Ovary (tissue), 3 donors: ENCODE data around the gene PTPRN2.

ENCODE experiments used
- EP300 ChIP-seq: sonication (generic); formaldehyde crosslinking; IDR thresholded peaks from one replicate; pipeline ENCODE4 v1.6.1; 2017; ENCODE audit warnings: antibody characterized with exemption
- TF ChIP-seq, protein P1 (sequence below), 3 donors: fragments of 450-650 bp in 2 of 3; fragments of 200-600 bp in 1 of 3; IDR thresholded peaks; one replicate each; pipeline versions ENCODE4 v1.5.1 to v1.8.0; 2016 to 2022; ENCODE audit warnings: antibody characterized with exemption in 3 of 3, mild to moderate bottlenecking in 1 of 3
- donor health status: DM: no; HTN: no; CAD: no.

DNA sequence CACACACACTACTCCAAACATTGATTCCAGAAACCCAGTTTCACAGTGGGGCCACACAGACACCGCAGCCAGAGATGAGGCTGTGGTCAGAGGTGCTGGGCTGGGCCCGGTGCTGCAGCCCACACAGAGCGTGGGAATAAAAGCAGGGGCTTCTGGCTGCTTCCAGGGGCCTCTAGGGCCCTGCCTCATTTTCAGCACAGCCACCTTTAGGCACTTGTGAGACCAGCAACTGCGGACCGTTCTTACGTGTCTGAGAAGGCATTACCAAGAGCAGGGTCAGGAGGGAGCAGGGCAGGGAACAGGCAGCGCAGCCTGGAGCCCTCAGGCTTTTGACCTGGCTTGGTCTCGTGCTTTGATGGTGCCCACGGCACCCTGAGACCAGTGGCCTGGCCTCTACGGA lies 980.4 kb downstream of the PTPRN2 start:
- TF ChIP-seq, protein P1, sequence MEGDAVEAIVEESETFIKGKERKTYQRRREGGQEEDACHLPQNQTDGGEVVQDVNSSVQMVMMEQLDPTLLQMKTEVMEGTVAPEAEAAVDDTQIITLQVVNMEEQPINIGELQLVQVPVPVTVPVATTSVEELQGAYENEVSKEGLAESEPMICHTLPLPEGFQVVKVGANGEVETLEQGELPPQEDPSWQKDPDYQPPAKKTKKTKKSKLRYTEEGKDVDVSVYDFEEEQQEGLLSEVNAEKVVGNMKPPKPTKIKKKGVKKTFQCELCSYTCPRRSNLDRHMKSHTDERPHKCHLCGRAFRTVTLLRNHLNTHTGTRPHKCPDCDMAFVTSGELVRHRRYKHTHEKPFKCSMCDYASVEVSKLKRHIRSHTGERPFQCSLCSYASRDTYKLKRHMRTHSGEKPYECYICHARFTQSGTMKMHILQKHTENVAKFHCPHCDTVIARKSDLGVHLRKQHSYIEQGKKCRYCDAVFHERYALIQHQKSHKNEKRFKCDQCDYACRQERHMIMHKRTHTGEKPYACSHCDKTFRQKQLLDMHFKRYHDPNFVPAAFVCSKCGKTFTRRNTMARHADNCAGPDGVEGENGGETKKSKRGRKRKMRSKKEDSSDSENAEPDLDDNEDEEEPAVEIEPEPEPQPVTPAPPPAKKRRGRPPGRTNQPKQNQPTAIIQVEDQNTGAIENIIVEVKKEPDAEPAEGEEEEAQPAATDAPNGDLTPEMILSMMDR (IDR thresholded peaks at IDR 0.05) = no peak
- TF ChIP-seq EP300 = no peak
